Measurements from ENCODE around the gene PC. TPM values are rescaled to one million over a fixed set of nuclear protein-coding genes. Genes with fewer than 3 reads are reported as not detected.

PC gene
- polyA plus RNA-seq, 2 of the 4 experiments (the other 2 are of a cell fraction) = 14.2 to 45.9 TPM

DNA sequence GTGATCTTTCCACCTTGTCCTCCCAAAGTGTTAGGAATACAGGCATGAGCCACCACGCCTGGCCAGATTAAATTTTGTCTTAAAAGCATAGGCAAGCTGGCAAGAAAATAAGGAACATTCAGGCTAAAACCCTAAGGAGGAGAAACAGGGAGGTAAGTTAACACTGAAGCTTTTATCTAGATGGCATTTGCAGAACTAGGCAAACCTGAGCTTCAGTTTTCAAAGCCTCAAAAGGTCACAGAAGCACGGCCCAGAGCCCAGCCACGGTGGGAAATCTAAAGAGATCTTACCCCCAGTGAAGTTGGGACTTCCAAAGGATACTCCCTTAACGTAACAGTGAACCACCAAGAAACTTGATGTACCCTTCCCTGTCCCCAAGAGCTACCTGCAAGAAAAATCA lies 28.4 kb downstream of the PC start:
- no peak overlapping the region for H3K4me3 ChIP-seq
- ATAC-seq (no peak), FAIRE-seq (no peak), DNase-seq (ENCODE audit: low read depth in 1 of 2, low spot score in 1 of 2) (no peak)
- peaks cover 44% of the 10 kb centered on the region for H3K4me1 ChIP-seq
- TF ChIP-seq GATA3 (IDR thresholded peaks at IDR 0.05; ENCODE audit: borderline replicate concordance) (no peak), NR3C1 (IDR thresholded peaks at IDR 0.05) (no peak), RAD21 (conservative IDR thresholded peaks at IDR 0.05 in 1 of 2, IDR thresholded peaks at IDR 0.05 in 1 of 2) (no peak), FOXS1 (CRISPR knock-in tag; IDR thresholded peaks at IDR 0.05) (no peak), POLR2A (IDR thresholded peaks at IDR 0.05; ENCODE audit: low read length) (no peak), PHF8 (IDR thresholded peaks at IDR 0.05; ENCODE audit: borderline replicate concordance, low read depth) (no peak), RCOR1 (IDR thresholded peaks at IDR 0.05; ENCODE audit: low read depth, low read length) (no peak), ESRRA (IDR thresholded peaks at IDR 0.05; ENCODE audit: borderline replicate concordance, low read length) (no peak), MAFK (IDR thresholded peaks at IDR 0.05; ENCODE audit: partially characterized antibody) (no peak), MAZ (IDR thresholded peaks at IDR 0.05; ENCODE audit: borderline replicate concordance, low read depth, low read length) (no peak), RFX5 (IDR thresholded peaks at IDR 0.05) (no peak), KDM5A (IDR thresholded peaks at IDR 0.05) (no peak), CHD4 (IDR thresholded peaks at IDR 0.05; ENCODE audit: borderline replicate concordance) (no peak), EHMT2 (IDR thresholded peaks at IDR 0.05; ENCODE audit: low read depth) (no peak), SMC3 (IDR thresholded peaks at IDR 0.05) (no peak), CBX2 (IDR thresholded peaks at IDR 0.05; ENCODE audit: borderline replicate concordance, low read depth) (no peak)
- TF ChIP-seq, protein P1, sequence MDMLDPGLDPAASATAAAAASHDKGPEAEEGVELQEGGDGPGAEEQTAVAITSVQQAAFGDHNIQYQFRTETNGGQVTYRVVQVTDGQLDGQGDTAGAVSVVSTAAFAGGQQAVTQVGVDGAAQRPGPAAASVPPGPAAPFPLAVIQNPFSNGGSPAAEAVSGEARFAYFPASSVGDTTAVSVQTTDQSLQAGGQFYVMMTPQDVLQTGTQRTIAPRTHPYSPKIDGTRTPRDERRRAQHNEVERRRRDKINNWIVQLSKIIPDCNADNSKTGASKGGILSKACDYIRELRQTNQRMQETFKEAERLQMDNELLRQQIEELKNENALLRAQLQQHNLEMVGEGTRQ (IDR thresholded peaks at IDR 0.05) = no peak
- TF ChIP-seq, protein P2, sequence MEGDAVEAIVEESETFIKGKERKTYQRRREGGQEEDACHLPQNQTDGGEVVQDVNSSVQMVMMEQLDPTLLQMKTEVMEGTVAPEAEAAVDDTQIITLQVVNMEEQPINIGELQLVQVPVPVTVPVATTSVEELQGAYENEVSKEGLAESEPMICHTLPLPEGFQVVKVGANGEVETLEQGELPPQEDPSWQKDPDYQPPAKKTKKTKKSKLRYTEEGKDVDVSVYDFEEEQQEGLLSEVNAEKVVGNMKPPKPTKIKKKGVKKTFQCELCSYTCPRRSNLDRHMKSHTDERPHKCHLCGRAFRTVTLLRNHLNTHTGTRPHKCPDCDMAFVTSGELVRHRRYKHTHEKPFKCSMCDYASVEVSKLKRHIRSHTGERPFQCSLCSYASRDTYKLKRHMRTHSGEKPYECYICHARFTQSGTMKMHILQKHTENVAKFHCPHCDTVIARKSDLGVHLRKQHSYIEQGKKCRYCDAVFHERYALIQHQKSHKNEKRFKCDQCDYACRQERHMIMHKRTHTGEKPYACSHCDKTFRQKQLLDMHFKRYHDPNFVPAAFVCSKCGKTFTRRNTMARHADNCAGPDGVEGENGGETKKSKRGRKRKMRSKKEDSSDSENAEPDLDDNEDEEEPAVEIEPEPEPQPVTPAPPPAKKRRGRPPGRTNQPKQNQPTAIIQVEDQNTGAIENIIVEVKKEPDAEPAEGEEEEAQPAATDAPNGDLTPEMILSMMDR (IDR thresholded peaks at IDR 0.05) = no peak
- TF ChIP-seq, protein P3, sequence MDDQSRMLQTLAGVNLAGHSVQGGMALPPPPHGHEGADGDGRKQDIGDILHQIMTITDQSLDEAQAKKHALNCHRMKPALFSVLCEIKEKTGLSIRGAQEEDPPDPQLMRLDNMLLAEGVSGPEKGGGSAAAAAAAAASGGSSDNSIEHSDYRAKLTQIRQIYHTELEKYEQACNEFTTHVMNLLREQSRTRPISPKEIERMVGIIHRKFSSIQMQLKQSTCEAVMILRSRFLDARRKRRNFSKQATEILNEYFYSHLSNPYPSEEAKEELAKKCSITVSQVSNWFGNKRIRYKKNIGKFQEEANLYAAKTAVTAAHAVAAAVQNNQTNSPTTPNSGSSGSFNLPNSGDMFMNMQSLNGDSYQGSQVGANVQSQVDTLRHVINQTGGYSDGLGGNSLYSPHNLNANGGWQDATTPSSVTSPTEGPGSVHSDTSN (IDR thresholded peaks at IDR 0.05) = no peak
- CTCF ChIA-PET = interaction anchor here (0.7 to 1.6 kb wide), 4 partner anchors 11 to 29 kb away, joined by 3 to 4 read pairs (median 3); no protein-coding TSS in a partner anchor
- POLR2A ChIA-PET = no interaction called here
- 54% methylated on average over 4 of the region's 4 CpGs for WGBS (ENCODE audit: missing lambda C conversion rate)
- no peaks in the 10 kb centered on the region for H3K9me3 ChIP-seq
- peak overlapping the region in 1 of 2 experiments; percentile 59; a peak in 3 of 6 replicates for H3K27ac ChIP-seq
- H3K4me2 ChIP-seq = no peak overlapping the region

DNA sequence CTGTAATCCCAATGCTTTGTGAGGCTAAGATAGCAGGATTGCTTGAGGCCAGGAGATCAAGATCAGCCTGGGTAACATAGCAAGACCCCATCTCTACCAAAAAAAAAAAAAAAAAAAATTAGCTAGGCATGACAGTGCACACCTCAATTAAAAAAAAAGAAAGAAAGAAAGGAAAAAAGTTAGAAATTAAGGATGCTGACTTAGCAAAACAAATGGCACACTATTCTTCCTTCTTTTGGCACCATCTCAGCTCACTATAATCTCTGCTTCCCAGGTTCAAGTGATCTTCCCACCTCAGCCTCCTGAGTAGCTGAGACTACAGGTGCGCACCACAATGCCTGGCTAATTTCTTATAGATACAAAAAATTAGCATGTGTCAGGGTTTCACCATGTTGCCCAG lies 33.9 kb downstream of the PC start:
- no peaks in the 10 kb centered on the region for H3K9me3 ChIP-seq
- ChIA-PET CTCF (interaction anchor here (0.6 to 1.1 kb wide), 2 partner anchors 13 to 24 kb away, joined by 3 read pairs; no protein-coding TSS in a partner anchor), POLR2A (no interaction called here)
- TF ChIP-seq MAFK (IDR thresholded peaks at IDR 0.05; ENCODE audit: partially characterized antibody) (peak; percentile 82), EP300 (IDR thresholded peaks at IDR 0.05) (no peak)
- ATAC-seq (no peak), DNase-seq (ENCODE audit: low read depth in 1 of 2, low spot score in 1 of 2) (no peak), FAIRE-seq (no peak)
- peaks cover 33% of the 10 kb centered on the region for H3K4me1 ChIP-seq
- 100% methylated on average over 1 of the region's 1 CpG for WGBS (ENCODE audit: missing lambda C conversion rate)
- H3K4me3 ChIP-seq = no peak overlapping the region
- 0 out of 6 replicates have a peak overlapping the region, but pooled peaks of 1 of the 2 experiments have one; percentile 31 for H3K27ac ChIP-seq
- H3K4me2 ChIP-seq = no peak overlapping the region

DNA sequence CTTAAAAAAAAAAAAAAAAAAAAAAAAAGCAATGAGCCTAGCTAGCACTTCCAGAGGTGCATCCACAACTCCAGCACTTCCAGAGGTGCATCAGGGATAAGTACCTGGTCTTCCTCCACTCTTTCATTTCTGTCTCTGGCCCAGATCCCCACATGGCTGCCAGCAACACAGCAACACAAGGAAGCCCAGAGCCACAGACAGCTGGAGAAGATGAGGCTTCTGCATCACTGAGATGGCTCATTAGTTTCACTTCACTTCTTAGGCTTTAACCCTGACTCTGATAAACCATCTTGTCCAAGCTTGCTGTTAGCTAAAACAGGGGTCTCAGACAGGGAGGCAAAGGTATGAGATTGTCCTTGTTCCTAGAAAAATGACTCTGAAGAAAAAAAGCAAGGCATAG lies 35.6 kb downstream of the PC start:
- peaks cover 31% of the 10 kb centered on the region for H3K4me1 ChIP-seq
- H3K4me2 ChIP-seq = no peak overlapping the region
- H3K9me3 ChIP-seq = no peaks in the 10 kb centered on the region
- TF ChIP-seq CBX2 (IDR thresholded peaks at IDR 0.05; ENCODE audit: borderline replicate concordance, low read depth) (no peak), EHMT2 (IDR thresholded peaks at IDR 0.05; ENCODE audit: low read depth) (no peak), ZC3H11A (IDR thresholded peaks at IDR 0.05) (no peak), POLR2A (IDR thresholded peaks at IDR 0.05; ENCODE audit: low read length) (no peak), JUN (IDR thresholded peaks at IDR 0.05) (no peak), NR3C1 (IDR thresholded peaks at IDR 0.05) (no peak), FOSB (CRISPR knock-in tag; IDR thresholded peaks at IDR 0.05) (no peak), TP53 (CRISPR knock-in tag; IDR thresholded peaks at IDR 0.05) (no peak)
- DNase-seq (ENCODE audit: low read depth in 1 of 2, low spot score in 1 of 2) = no peak
- ChIA-PET CTCF (interaction anchor here (1.1 to 2.0 kb wide), 4 partner anchors 10 to 53 kb away, joined by 3 to 6 read pairs (median 4); no protein-coding TSS in a partner anchor), POLR2A (no interaction called here)
- ATAC-seq = no peak
- H3K4me3 ChIP-seq = no peak overlapping the region
- FAIRE-seq = no peak
- peak overlapping the region in 1 of 2 experiments; percentile 52; a peak in 1 of 6 replicates for H3K27ac ChIP-seq
